ENCODE results near the gene CCNQ. TPM values are rescaled to one million over a fixed set of nuclear protein-coding genes. Genes with fewer than 3 reads are reported as not detected.

CCNQ gene
- total RNA-seq, 1 donor from 2014 or later: 23.6 TPM

- H3K27me3 Mint-ChIP-seq (ENCODE audit: low read depth): peaks cover 34% of the 10 kb centered on the region
- H3K4me1 Mint-ChIP-seq (ENCODE audit: low read depth): peaks cover 9% of the 10 kb centered on the region
- H3K27ac Mint-ChIP-seq: no peak overlapping the region
- intact Hi-C loops (cut with micrococcal nuclease): no loop called here
- no peaks in the 10 kb centered on the region for H3K9me3 Mint-ChIP-seq
- H3K4me3 Mint-ChIP-seq (ENCODE audit: low read depth): no peak overlapping the region
- H3K36me3 Mint-ChIP-seq (ENCODE audit: low read depth): no peaks in the 10 kb centered on the region
- no peak for DNase-seq (ENCODE audit: low spot score)
Measured at GRCh38 chrX:153640736-153641575, 42.0 kb upstream of the CCNQ start.

- intact Hi-C loops (cut with micrococcal nuclease): no loop called here
- Mint-ChIP-seq H3K9me3 (no peaks in the 10 kb centered on the region), H3K4me3 (ENCODE audit: low read depth) (no peak overlapping the region), H3K27ac (no peak overlapping the region), H3K27me3 (ENCODE audit: low read depth) (peaks cover 28% of the 10 kb centered on the region), H3K36me3 (ENCODE audit: low read depth) (no peaks in the 10 kb centered on the region), H3K4me1 (ENCODE audit: low read depth) (peaks cover 9% of the 10 kb centered on the region)
- no peak for DNase-seq (ENCODE audit: low spot score)
Measured at GRCh38 chrX:153640045-153640686, 41.2 kb upstream of the CCNQ start.

- Mint-ChIP-seq H3K27me3 (ENCODE audit: low read depth) (peaks cover 21% of the 10 kb centered on the region), H3K9me3 (no peaks in the 10 kb centered on the region), H3K27ac (no peak overlapping the region), H3K36me3 (ENCODE audit: low read depth) (no peaks in the 10 kb centered on the region), H3K4me3 (ENCODE audit: low read depth) (no peak overlapping the region), H3K4me1 (ENCODE audit: low read depth) (peaks cover 9% of the 10 kb centered on the region)
- DNase-seq (ENCODE audit: low spot score): no peak
- intact Hi-C loops (cut with micrococcal nuclease): no loop called here
Measured at GRCh38 chrX:153639177-153640044, 40.5 kb upstream of the CCNQ start.

GRCh38 chrX:153638436-153639176, 39.7 kb upstream of the CCNQ start:
- Mint-ChIP-seq H3K4me1 (ENCODE audit: low read depth) (peaks cover 9% of the 10 kb centered on the region), H3K36me3 (ENCODE audit: low read depth) (no peaks in the 10 kb centered on the region), H3K27me3 (ENCODE audit: low read depth) (peaks cover 19% of the 10 kb centered on the region), H3K27ac (no peak overlapping the region), H3K4me3 (ENCODE audit: low read depth) (no peak overlapping the region), H3K9me3 (no peaks in the 10 kb centered on the region)
- DNase-seq (ENCODE audit: low spot score): no peak
- intact Hi-C loops (cut with micrococcal nuclease): no loop called here

GRCh38 chrX:153638041-153638371, 39.1 kb upstream of the CCNQ start:
- H3K4me1 Mint-ChIP-seq (ENCODE audit: low read depth): peaks cover 8% of the 10 kb centered on the region
- H3K27ac Mint-ChIP-seq: no peak overlapping the region
- intact Hi-C loops (cut with micrococcal nuclease): no loop called here
- no peak overlapping the region for H3K4me3 Mint-ChIP-seq (ENCODE audit: low read depth)
- peaks cover 14% of the 10 kb centered on the region for H3K27me3 Mint-ChIP-seq (ENCODE audit: low read depth)
- DNase-seq (ENCODE audit: low spot score): no peak
- no peaks in the 10 kb centered on the region for H3K36me3 Mint-ChIP-seq (ENCODE audit: low read depth)
- no peaks in the 10 kb centered on the region for H3K9me3 Mint-ChIP-seq

GRCh38 chrX:153637121-153638040, 38.4 kb upstream of the CCNQ start:
- Mint-ChIP-seq H3K4me3 (ENCODE audit: low read depth) (no peak overlapping the region), H3K36me3 (ENCODE audit: low read depth) (no peaks in the 10 kb centered on the region), H3K4me1 (ENCODE audit: low read depth) (peaks cover 4% of the 10 kb centered on the region), H3K9me3 (no peaks in the 10 kb centered on the region), H3K27ac (no peak overlapping the region), H3K27me3 (ENCODE audit: low read depth) (peaks cover 10% of the 10 kb centered on the region)
- DNase-seq (ENCODE audit: low spot score): no peak
- intact Hi-C loops (cut with micrococcal nuclease): no loop called here

- no peak overlapping the region for H3K4me3 Mint-ChIP-seq (ENCODE audit: low read depth)
- intact Hi-C loops (cut with micrococcal nuclease): no loop called here
- H3K36me3 Mint-ChIP-seq (ENCODE audit: low read depth): no peaks in the 10 kb centered on the region
- no peaks in the 10 kb centered on the region for H3K9me3 Mint-ChIP-seq
- H3K27ac Mint-ChIP-seq: no peak overlapping the region
- DNase-seq (ENCODE audit: low spot score): no peak
- H3K27me3 Mint-ChIP-seq (ENCODE audit: low read depth): peaks cover 9% of the 10 kb centered on the region
- peaks cover 4% of the 10 kb centered on the region for H3K4me1 Mint-ChIP-seq (ENCODE audit: low read depth)
Measured at GRCh38 chrX:153636716-153637115, 37.8 kb upstream of the CCNQ start.

- no peak overlapping the region for H3K4me3 Mint-ChIP-seq (ENCODE audit: low read depth)
- no peaks in the 10 kb centered on the region for H3K36me3 Mint-ChIP-seq (ENCODE audit: low read depth)
- intact Hi-C loops (cut with micrococcal nuclease): no loop called here
- H3K27me3 Mint-ChIP-seq (ENCODE audit: low read depth): peaks cover 7% of the 10 kb centered on the region
- no peaks in the 10 kb centered on the region for H3K9me3 Mint-ChIP-seq
- H3K27ac Mint-ChIP-seq: no peak overlapping the region
- no peaks in the 10 kb centered on the region for H3K4me1 Mint-ChIP-seq (ENCODE audit: low read depth)
- DNase-seq (ENCODE audit: low spot score): no peak
Measured at GRCh38 chrX:153635788-153636668, 37.1 kb upstream of the CCNQ start.

GRCh38 chrX:153635388-153635787, 36.4 kb upstream of the CCNQ start:
- Mint-ChIP-seq H3K27me3 (ENCODE audit: low read depth) (peaks cover 5% of the 10 kb centered on the region), H3K4me3 (ENCODE audit: low read depth) (no peak overlapping the region), H3K36me3 (ENCODE audit: low read depth) (no peaks in the 10 kb centered on the region), H3K9me3 (no peaks in the 10 kb centered on the region), H3K27ac (no peak overlapping the region), H3K4me1 (ENCODE audit: low read depth) (no peaks in the 10 kb centered on the region)
- intact Hi-C loops (cut with micrococcal nuclease): no loop called here
- no peak for DNase-seq (ENCODE audit: low spot score)

- Mint-ChIP-seq H3K36me3 (ENCODE audit: low read depth) (no peaks in the 10 kb centered on the region), H3K27me3 (ENCODE audit: low read depth) (peaks cover 5% of the 10 kb centered on the region), H3K9me3 (no peaks in the 10 kb centered on the region), H3K4me3 (ENCODE audit: low read depth) (no peak overlapping the region), H3K4me1 (ENCODE audit: low read depth) (no peaks in the 10 kb centered on the region), H3K27ac (no peak overlapping the region)
- intact Hi-C loops (cut with micrococcal nuclease): no loop called here
- no peak for DNase-seq (ENCODE audit: low spot score)
Measured at GRCh38 chrX:153634832-153635231, 35.9 kb upstream of the CCNQ start.

GRCh38 chrX:153634236-153634635, 35.3 kb upstream of the CCNQ start:
- DNase-seq (ENCODE audit: low spot score): no peak
- Mint-ChIP-seq H3K27me3 (ENCODE audit: low read depth) (peaks cover 5% of the 10 kb centered on the region), H3K4me1 (ENCODE audit: low read depth) (no peaks in the 10 kb centered on the region), H3K4me3 (ENCODE audit: low read depth) (no peak overlapping the region), H3K36me3 (ENCODE audit: low read depth) (no peaks in the 10 kb centered on the region), H3K9me3 (no peaks in the 10 kb centered on the region), H3K27ac (no peak overlapping the region)
- intact Hi-C loops (cut with micrococcal nuclease): no loop called here
